ENCODE data around the gene PER2. TPM values are rescaled to one million over a fixed set of nuclear protein-coding genes. Genes with fewer than 3 reads are reported as not detected.

The PER2 gene
- total RNA-seq, 2 experiments from 2014 or later, result 8.4 to 18.6 TPM

GRCh38 chr2:238251986-238252385, 36.4 kb downstream of the PER2 start:
- Histone ChIP-seq H3K4me2 (ENCODE audit: low read length) (no peak overlapping the region), H3K4me3 (ENCODE audit: low read depth, low read length, poor library complexity, severe bottlenecking) (no peak overlapping the region), H3K36me3 (ENCODE audit: insufficient read depth, low read length) (peaks cover 24% of the 10 kb centered on the region), H3K9me2 (ENCODE audit: insufficient read depth, low read length) (no peaks in the 10 kb centered on the region), H3K79me2 (ENCODE audit: insufficient read depth, low read depth, low read length) (no peaks in the 10 kb centered on the region), H3K4me1 (ENCODE audit: insufficient read depth, low read length, poor library complexity, severe bottlenecking) (no peaks in the 10 kb centered on the region), H3K27ac (ENCODE audit: low read depth, low read length, poor library complexity, severe bottlenecking) (no peak overlapping the region), H3K9me3 (ENCODE audit: low read length) (no peaks in the 10 kb centered on the region), H2AFZ (ENCODE audit: low read length) (no peak overlapping the region), H4K20me1 (ENCODE audit: insufficient read depth, low read length) (no peaks in the 10 kb centered on the region)
- ChIA-PET POLR2A (no interaction called here), CTCF (ENCODE audit: unreplicated experiment) (no interaction called here)
- DNase-seq (ENCODE audit: low spot score), result no peak
- intact Hi-C loops (cut with micrococcal nuclease; ENCODE audit: unreplicated experiment), result no loop called here
- TF ChIP-seq CTCF (conservative IDR thresholded peaks at IDR 0.05; ENCODE audit: low read length) (no peak), EZH2phosphoT487 (IDR thresholded peaks at IDR 0.05; ENCODE audit: borderline replicate concordance, low read depth, low read length) (no peak)
- BruUV-seq (replicated peaks), result no TSS peak

- BruUV-seq (replicated peaks), result no TSS peak
- H2AFZ ChIP-seq (ENCODE audit: low read length), result no peak overlapping the region
- intact Hi-C loops (cut with micrococcal nuclease; ENCODE audit: unreplicated experiment), result no loop called here
- no peaks in the 10 kb centered on the region for H4K20me1 ChIP-seq (ENCODE audit: insufficient read depth, low read length)
- H3K9me3 ChIP-seq (ENCODE audit: low read length), result no peaks in the 10 kb centered on the region
- H3K4me3 ChIP-seq (ENCODE audit: low read depth, low read length, poor library complexity, severe bottlenecking), result no peak overlapping the region
- no peaks in the 10 kb centered on the region for H3K9me2 ChIP-seq (ENCODE audit: insufficient read depth, low read length)
- H3K79me2 ChIP-seq (ENCODE audit: insufficient read depth, low read depth, low read length), result no peaks in the 10 kb centered on the region
- no peaks in the 10 kb centered on the region for H3K4me1 ChIP-seq (ENCODE audit: insufficient read depth, low read length, poor library complexity, severe bottlenecking)
- no peak overlapping the region for H3K4me2 ChIP-seq (ENCODE audit: low read length)
- POLR2A ChIA-PET, result interaction anchor here (1.0 kb wide), 1 partner anchor 14 kb away, joined by 4 read pairs; no protein-coding TSS in a partner anchor
- peaks cover 19% of the 10 kb centered on the region for H3K36me3 ChIP-seq (ENCODE audit: insufficient read depth, low read length)
- TF ChIP-seq EZH2phosphoT487 (IDR thresholded peaks at IDR 0.05; ENCODE audit: borderline replicate concordance, low read depth, low read length), result no peak
- DNase-seq (ENCODE audit: low spot score), result no peak
- CTCF ChIA-PET (ENCODE audit: unreplicated experiment), result no interaction called here
- no peak overlapping the region for H3K27ac ChIP-seq (ENCODE audit: low read depth, low read length, poor library complexity, severe bottlenecking)
These were observed 37.1 kb downstream of the PER2 start for GRCh38 chr2:238251331-238251730.

GRCh38 chr2:238250896-238251295, 37.5 kb downstream of the PER2 start:
- DNase-seq (ENCODE audit: low spot score), result no peak
- no peak overlapping the region for H3K4me2 ChIP-seq (ENCODE audit: low read length)
- no peaks in the 10 kb centered on the region for H3K4me1 ChIP-seq (ENCODE audit: insufficient read depth, low read length, poor library complexity, severe bottlenecking)
- H3K36me3 ChIP-seq (ENCODE audit: insufficient read depth, low read length), result peaks cover 17% of the 10 kb centered on the region
- no peaks in the 10 kb centered on the region for H3K9me2 ChIP-seq (ENCODE audit: insufficient read depth, low read length)
- no TSS peak for BruUV-seq (replicated peaks)
- POLR2A ChIA-PET, result interaction anchor here (1.0 kb wide), 1 partner anchor 13 kb away, joined by 4 read pairs; no protein-coding TSS in a partner anchor
- CTCF ChIA-PET (ENCODE audit: unreplicated experiment), result no interaction called here
- no peaks in the 10 kb centered on the region for H3K9me3 ChIP-seq (ENCODE audit: low read length)
- intact Hi-C loops (cut with micrococcal nuclease; ENCODE audit: unreplicated experiment), result no loop called here
- no peak overlapping the region for H3K4me3 ChIP-seq (ENCODE audit: low read depth, low read length, poor library complexity, severe bottlenecking)
- H3K27ac ChIP-seq (ENCODE audit: low read depth, low read length, poor library complexity, severe bottlenecking), result no peak overlapping the region
- no peak overlapping the region for H2AFZ ChIP-seq (ENCODE audit: low read length)
- no peak for TF ChIP-seq CTCF (conservative IDR thresholded peaks at IDR 0.05; ENCODE audit: low read length)
- no peaks in the 10 kb centered on the region for H4K20me1 ChIP-seq (ENCODE audit: insufficient read depth, low read length)
- no peaks in the 10 kb centered on the region for H3K79me2 ChIP-seq (ENCODE audit: insufficient read depth, low read depth, low read length)
